K562 (cell line): ENCODE results near the gene GALNT5. TPM values are rescaled to one million over a fixed set of nuclear protein-coding genes. Genes with fewer than 3 reads are reported as not detected.
A peak's percentile ranks its signal among the peaks of the same experiment; 100 is the strongest.

Experiments used
- ATAC-seq: fragments of 200-7000 bp; cut with Tn5 transposase; 3 replicates; pipeline ENCODE4 v1.9.1; 2020; ENCODE audit warnings: moderate library complexity
- BruUV-seq: library from RNA; stranded (reverse); fragments of 400-500 nt; replicated peaks from 2 replicates; lab custom pipeline; 2021; lab: Mats Ljungman, UMichigan
- CTCF ChIA-PET: fragments of 300-600 bp; formaldehyde crosslinking; extraction: SDS; loops from one replicate; lab custom pipeline; 2021; ENCODE audit warnings: low intra/inter-chr PET ratio; lab: Yijun Ruan, JAX
- POLR2A ChIA-PET: fragments of 300-600, 350-650 bp; sonication (Branson Sonifier 250); formaldehyde crosslinking; extraction: SDS; loops from one replicate; lab custom pipeline; 2021; ENCODE audit warnings: antibody characterized with exemption, inconsistent platforms; lab: Yijun Ruan, JAX
- DNase-seq, 4 experiments: peaks; one replicate each; pipeline versions ENCODE4 v3.0.0 to v3.0.0-alpha.2; 2011 to 2018; ENCODE audit warnings: low spot score in 3 of 4, mixed read lengths in 3 of 4; ENCODE audit errors: extremely low read depth in 1 of 4
- FAIRE-seq: peaks from 2 replicates; lab custom pipeline; 2011; peaks lifted over from hg19 to GRCh38; lab: Jason Lieb, UNC
- H2AFZ ChIP-seq: 2 replicates; pipeline ENCODE4 v1.6.0; 2011; ENCODE audit warnings: low read depth, low read length, control low read depth, inconsistent platforms
- H3K27ac ChIP-seq: fragments of 200-600 bp; 3 replicates; pipeline ENCODE4 v1.8.0; 2011; ENCODE audit warnings: low read depth, mild to moderate bottlenecking, control low read depth, inconsistent platforms, low read length, moderate library complexity, mixed read lengths; ENCODE audit errors: extremely low read depth
- H3K27me3 ChIP-seq, 2 experiments: fragments of 300-600 bp in 1 of 2; 2 replicates in 1 of 2; 3 replicates in 1 of 2; pipeline versions ENCODE4 v1.6.0 to v1.8.0; 2011; ENCODE audit warnings: inconsistent platforms in 2 of 2, low read length in 2 of 2, mild to moderate bottlenecking in 1 of 2, mixed read lengths in 1 of 2, moderate library complexity in 1 of 2; ENCODE audit not compliant: control insufficient read depth in 2 of 2, insufficient read depth in 2 of 2
- H3K36me3 ChIP-seq: fragments of 300-600 bp; 3 replicates; pipeline ENCODE4 v1.8.0; 2011; ENCODE audit warnings: mild to moderate bottlenecking, low read length, inconsistent platforms; ENCODE audit not compliant: control insufficient read depth, insufficient read depth
- H3K4me1 ChIP-seq, 2 experiments: fragments of 200-600 bp in 1 of 2; replicated peaks in 1 of 2; 2 replicates in 1 of 2; 3 replicates in 1 of 2; pipeline versions ENCODE4 v1.5.1 to v1.8.0; 2011; ENCODE audit warnings: inconsistent platforms in 2 of 2, low read length in 2 of 2, mild to moderate bottlenecking in 1 of 2, mixed read lengths in 1 of 2, moderate library complexity in 1 of 2; ENCODE audit not compliant: control insufficient read depth in 2 of 2, insufficient read depth in 2 of 2
- H3K4me2 ChIP-seq: 2 replicates; pipeline ENCODE4 v1.6.1; 2011; ENCODE audit warnings: low read length, control low read depth, inconsistent platforms, mixed read lengths; ENCODE audit not compliant: insufficient read depth
- H3K4me3 ChIP-seq: fragments of 200-600 bp; sonication (generic), shearing (Covaris generic); 2 replicates; pipeline ENCODE4 v1.5.1; 2016; ENCODE audit warnings: control low read depth, inconsistent platforms
- H3K79me2 ChIP-seq: fragments of 200-600 bp; 3 replicates; pipeline ENCODE4 v1.8.0; 2011; ENCODE audit warnings: low read length, inconsistent platforms; ENCODE audit not compliant: control insufficient read depth, insufficient read depth
- H3K9ac ChIP-seq, 2 experiments: 2 replicates each; pipeline versions ENCODE4 v1.6.0 to v1.6.1; 2011; ENCODE audit warnings: low read depth in 2 of 2, low read length in 2 of 2, control low read depth in 1 of 2, inconsistent platforms in 1 of 2, mild to moderate bottlenecking in 1 of 2, mixed read lengths in 1 of 2; ENCODE audit not compliant: insufficient read depth in 1 of 2
- H3K9me1 ChIP-seq: one replicate; pipeline ENCODE4 v1.6.0; 2011; ENCODE audit warnings: inconsistent platforms, mild to moderate bottlenecking, low read length, moderate library complexity; ENCODE audit not compliant: control insufficient read depth, insufficient read depth
- H3K9me3 ChIP-seq: replicated peaks from 2 replicates; pipeline ENCODE4 v1.5.1; 2011; ENCODE audit warnings: low read depth, low read length, inconsistent platforms; ENCODE audit not compliant: control insufficient read depth, insufficient read depth
- H4K20me1 ChIP-seq: replicated peaks from 2 replicates; pipeline ENCODE4 v1.6.1; 2011; ENCODE audit warnings: low read length, inconsistent platforms, mixed read lengths; ENCODE audit not compliant: control insufficient read depth, insufficient read depth
- CBX2 ChIP-seq: fragments of 200-600 bp; sonication (generic); IDR thresholded peaks from one replicate; pipeline ENCODE4 v1.6.1; 2012; ENCODE audit warnings: mild to moderate bottlenecking, low read length, inconsistent platforms; ENCODE audit not compliant: insufficient read depth, poor library complexity, severe bottlenecking
- CHD4 ChIP-seq: fragments of 200-600 bp; sonication (generic); IDR thresholded peaks from 3 replicates; pipeline ENCODE4 v1.6.1; 2012; ENCODE audit warnings: low read depth, mild to moderate bottlenecking, mixed read lengths, low read length, inconsistent platforms; ENCODE audit not compliant: insufficient read depth, insufficient replicate concordance, poor library complexity, severe bottlenecking
- EP300 ChIP-seq: IDR thresholded peaks from 2 replicates; pipeline ENCODE4 v1.6.1; 2012; ENCODE audit warnings: low read length, improper control_type of control experiment
- POLR2H ChIP-seq: IDR thresholded peaks from 2 replicates; pipeline ENCODE4 v1.6.1; 2016; ENCODE audit warnings: missing genetic modification characterization, low read depth, mild to moderate bottlenecking, control low read depth, missing compliant biosample characterization, moderate library complexity
- SREBF2 ChIP-seq: sonication (generic); formaldehyde crosslinking; IDR thresholded peaks from 2 replicates; pipeline ENCODE4 v1.4.0; 2020; ENCODE audit warnings: mild to moderate bottlenecking, missing genetic modification reagents
- TCF3 ChIP-seq: sonication (generic); formaldehyde crosslinking; IDR thresholded peaks from 2 replicates; pipeline ENCODE4 v1.4.0; 2020; ENCODE audit warnings: mild to moderate bottlenecking, missing genetic modification reagents
- ZBTB43 ChIP-seq: sonication (generic); formaldehyde crosslinking; IDR thresholded peaks from 2 replicates; pipeline ENCODE4 v1.8.0; 2023; ENCODE audit warnings: mild to moderate bottlenecking, missing genetic modification reagents
- ZFP36 ChIP-seq: fragments of 150-350 bp; IDR thresholded peaks from 2 replicates; pipeline ENCODE4 v1.6.1; 2018; ENCODE audit warnings: low read length, low read depth; ENCODE audit not compliant: partially characterized antibody
- ZNF121 ChIP-seq: sonication (generic); formaldehyde crosslinking; conservative IDR thresholded peaks from 2 replicates; pipeline ENCODE4 v1.8.0; 2022; ENCODE audit warnings: missing genetic modification reagents
- ZNF707 ChIP-seq: fragments of 250-450 bp; sonication (Bioruptor Pico); conservative IDR thresholded peaks from 2 replicates; pipeline ENCODE4 v1.8.0; 2022; ENCODE audit warnings: inconsistent platforms, mild to moderate bottlenecking, moderate library complexity
- WGBS: fragments of 100-300 bp; shearing (Covaris generic); methylation state at CpG from one replicate; pipeline ENCODE4 v1.1.6; 2016; ENCODE audit warnings: low coverage, mixed read lengths; ENCODE audit not compliant: insufficient coverage; ENCODE audit errors: missing lambda C conversion rate; 5-methylcytosine and 5-hydroxymethylcytosine counted together
- in situ Hi-C: fragments of 300-500 bp; cut with MboI; formaldehyde crosslinking; loops from 4 replicates; pipeline ENCODE4 v1.15.0; 2018; ENCODE audit warnings: inconsistent platforms, mixed read lengths
- intact Hi-C: fragments of 100-400 bp; cut with micrococcal nuclease; formaldehyde crosslinking; loops from 2 replicates; pipeline ENCODE4 v1.14.2; 2022
- polyA plus RNA-seq, 8 experiments: library from polyadenylated mRNA; depleted of rRNA in 4 of 8; stranded (reverse) in 5 of 8; unstranded in 3 of 8; fragments of >200 nt; fragmentation: Nextera tagmentation in 2 of 8; fragmentation: Illumina TruSeq in 1 of 8; extraction: Ambion mirVana in 2 of 8; extraction: Trizol in 1 of 8; gene quantifications; 2 replicates each; pipeline versions ENCODE4 v1.2.1 to v1.2.3, GENCODE V29; 2011 to 2014; ENCODE audit warnings: inconsistent platforms in 1 of 8, missing spikeins in 1 of 8
- total RNA-seq, 7 experiments: library from RNA; depleted of rRNA in 6 of 7; stranded (reverse); fragments of >200 nt in 6 of 7; fragmentation: Illumina TruSeq in 2 of 7; extraction: Trizol in 2 of 7; gene quantifications; 2 replicates each; pipeline versions ENCODE4 v1.2.1 to v1.2.3, GENCODE V29; 2011 to 2021; ENCODE audit warnings: low replicate concordance in 1 of 7

The GALNT5 gene
- total and polyA plus RNA-seq, 9 of the 15 experiments (the other 6 are each of a cell fraction or from before 2014, with no cell fraction given), result 21.6 to 73.0 (median 54.7) TPM

DNA sequence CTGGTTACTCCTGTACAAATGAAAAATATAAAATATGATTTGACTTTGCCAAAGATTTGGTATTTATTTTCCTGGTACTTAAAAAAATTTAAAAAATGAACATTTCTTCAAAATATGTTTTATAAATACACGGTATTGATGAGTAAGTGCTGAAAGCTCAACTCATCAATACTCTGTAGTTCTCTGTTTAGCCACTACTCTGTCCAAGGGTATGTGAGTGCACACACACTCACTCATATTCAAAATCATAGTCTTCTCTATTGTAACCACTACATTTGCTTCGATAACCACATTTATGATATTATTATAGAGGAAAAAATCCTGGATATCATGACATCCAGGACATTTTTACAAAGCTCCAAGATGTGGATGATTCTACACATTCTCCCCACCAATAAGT lies 40.1 kb upstream of the GALNT5 start:
- DNase-seq (no peak), ATAC-seq (peak; percentile 30; the same call in 1 of the 3 replicates), FAIRE-seq (no peak)
- Histone ChIP-seq H3K9me1 (no peaks in the 10 kb centered on the region), H3K9ac (no peak overlapping the region), H3K9me3 (no peaks in the 10 kb centered on the region), H3K36me3 (no peaks in the 10 kb centered on the region; the same call in 2 of the 3 replicates), H3K27me3 (no peaks in the 10 kb centered on the region), H3K79me2 (no peaks in the 10 kb centered on the region), H3K4me2 (no peak overlapping the region), H3K27ac (no peak overlapping the region), H2AFZ (peak overlapping the region; percentile 15; the same call in 1 of the 2 replicates), H3K4me1 (peaks cover 0 to 26% of the 10 kb centered on the region in 2 experiments; a peak in 2 of 5 replicates), H4K20me1 (no peaks in the 10 kb centered on the region), H3K4me3 (no peak overlapping the region)
- POLR2A ChIA-PET, result interaction anchor here (0.8 to 1.2 kb wide), 2 partner anchors 41 to 49 kb away, joined by 3 read pairs; no protein-coding TSS in a partner anchor
- no TSS peak for BruUV-seq
- WGBS, result 82% methylated on average over 2 of the region's 2 CpGs
- in situ Hi-C loops (loop anchor here (25.0 kb wide), 1 partner anchor 880 kb away; the partner anchor contains the start of gene NR4A2), intact Hi-C loops (no loop called here)
- no peak for TF ChIP-seq CBX2
- no peak for TF ChIP-seq ZFP36
- no peak for TF ChIP-seq CHD4
- no peak for TF ChIP-seq EP300
- TF ChIP-seq ZNF707 (CRISPR knock-in tag), result no peak
- TF ChIP-seq TCF3 (CRISPR knock-in tag), result no peak
- TF ChIP-seq POLR2H (tag), result no peak
- TF ChIP-seq SREBF2, result no peak
- TF ChIP-seq ZBTB43 (CRISPR knock-in tag), result no peak
- no peak for TF ChIP-seq ZNF121 (CRISPR knock-in tag)
- CTCF ChIA-PET, result no interaction called here
